ENCODE data around the gene MRC1.

The MRC1 gene

GRCh38 chr10:17959870-17960269 is 150.7 kb downstream of the MRC1 start:
- Histone ChIP-seq H3K4me1 (no peaks in the 10 kb centered on the region), H3K36me3 (no peaks in the 10 kb centered on the region), H3K27me3 (peaks cover 7% of the 10 kb centered on the region), H3K9me3 (no peaks in the 10 kb centered on the region), H3K4me3 (ENCODE audit: low read depth, low read length) (no peak overlapping the region)
- no peak for DNase-seq
- TF ChIP-seq CTCF (IDR thresholded peaks at IDR 0.05; ENCODE audit: low read depth, low read length): no peak

Measured in BE2C (cell line).